HFF-Myc (cell line): ENCODE measurements around the gene RCL1.

Experiments used
- DNase-seq: peaks from one replicate; pipeline ENCODE4 v3.0.0-alpha.2; 2011; ENCODE audit warnings: low read depth; ENCODE audit errors: extremely low read depth
- H3K4me3 ChIP-seq: replicated peaks from 2 replicates; pipeline ENCODE4 v1.5.1; 2011; ENCODE audit warnings: low read depth, mild to moderate bottlenecking, control low read depth, low read length
- TF ChIP-seq, protein P1 (sequence below): IDR thresholded peaks from 2 replicates; pipeline ENCODE4 v1.5.1; 2012; ENCODE audit warnings: mild to moderate bottlenecking, low read depth, low read length, control low read depth; ENCODE audit errors: missing control alignments

RCL1 gene

DNA sequence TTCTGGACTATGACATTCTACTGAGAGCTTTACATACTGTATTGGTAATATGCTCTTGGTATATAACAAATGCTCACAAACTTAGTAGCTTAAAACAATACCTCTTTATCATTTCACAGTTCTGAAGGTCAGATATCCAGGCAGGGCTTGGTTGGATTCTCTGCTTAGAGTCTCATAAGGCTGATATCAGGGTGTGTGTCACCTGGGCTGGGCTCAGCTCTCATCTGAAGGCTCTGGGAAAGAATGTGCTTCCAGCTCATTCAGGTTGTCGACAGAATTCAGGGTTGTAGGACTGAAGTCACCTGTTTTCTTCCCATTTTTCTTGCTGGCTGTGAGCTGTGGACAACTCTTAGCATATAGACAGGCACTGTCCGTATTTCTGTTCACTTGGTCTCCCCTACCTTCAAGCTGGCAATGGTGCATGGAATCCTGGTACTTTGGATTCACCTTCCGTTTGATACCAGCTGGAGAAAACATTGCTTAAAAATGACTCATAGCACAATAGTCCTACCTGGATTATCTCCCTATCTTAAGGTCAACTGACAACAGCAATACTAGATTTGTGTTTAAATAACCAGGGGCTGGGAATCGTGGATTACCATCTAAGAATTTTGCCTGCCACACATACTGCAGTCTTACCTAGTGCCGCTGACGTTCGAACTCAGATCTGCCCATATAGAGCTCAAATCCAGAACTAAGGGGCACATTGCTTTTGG lies 69.2 kb downstream of the RCL1 start:
- no peak for DNase-seq
- TF ChIP-seq, protein P1, sequence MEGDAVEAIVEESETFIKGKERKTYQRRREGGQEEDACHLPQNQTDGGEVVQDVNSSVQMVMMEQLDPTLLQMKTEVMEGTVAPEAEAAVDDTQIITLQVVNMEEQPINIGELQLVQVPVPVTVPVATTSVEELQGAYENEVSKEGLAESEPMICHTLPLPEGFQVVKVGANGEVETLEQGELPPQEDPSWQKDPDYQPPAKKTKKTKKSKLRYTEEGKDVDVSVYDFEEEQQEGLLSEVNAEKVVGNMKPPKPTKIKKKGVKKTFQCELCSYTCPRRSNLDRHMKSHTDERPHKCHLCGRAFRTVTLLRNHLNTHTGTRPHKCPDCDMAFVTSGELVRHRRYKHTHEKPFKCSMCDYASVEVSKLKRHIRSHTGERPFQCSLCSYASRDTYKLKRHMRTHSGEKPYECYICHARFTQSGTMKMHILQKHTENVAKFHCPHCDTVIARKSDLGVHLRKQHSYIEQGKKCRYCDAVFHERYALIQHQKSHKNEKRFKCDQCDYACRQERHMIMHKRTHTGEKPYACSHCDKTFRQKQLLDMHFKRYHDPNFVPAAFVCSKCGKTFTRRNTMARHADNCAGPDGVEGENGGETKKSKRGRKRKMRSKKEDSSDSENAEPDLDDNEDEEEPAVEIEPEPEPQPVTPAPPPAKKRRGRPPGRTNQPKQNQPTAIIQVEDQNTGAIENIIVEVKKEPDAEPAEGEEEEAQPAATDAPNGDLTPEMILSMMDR, result no peak
- no peak overlapping the region for H3K4me3 ChIP-seq

DNA sequence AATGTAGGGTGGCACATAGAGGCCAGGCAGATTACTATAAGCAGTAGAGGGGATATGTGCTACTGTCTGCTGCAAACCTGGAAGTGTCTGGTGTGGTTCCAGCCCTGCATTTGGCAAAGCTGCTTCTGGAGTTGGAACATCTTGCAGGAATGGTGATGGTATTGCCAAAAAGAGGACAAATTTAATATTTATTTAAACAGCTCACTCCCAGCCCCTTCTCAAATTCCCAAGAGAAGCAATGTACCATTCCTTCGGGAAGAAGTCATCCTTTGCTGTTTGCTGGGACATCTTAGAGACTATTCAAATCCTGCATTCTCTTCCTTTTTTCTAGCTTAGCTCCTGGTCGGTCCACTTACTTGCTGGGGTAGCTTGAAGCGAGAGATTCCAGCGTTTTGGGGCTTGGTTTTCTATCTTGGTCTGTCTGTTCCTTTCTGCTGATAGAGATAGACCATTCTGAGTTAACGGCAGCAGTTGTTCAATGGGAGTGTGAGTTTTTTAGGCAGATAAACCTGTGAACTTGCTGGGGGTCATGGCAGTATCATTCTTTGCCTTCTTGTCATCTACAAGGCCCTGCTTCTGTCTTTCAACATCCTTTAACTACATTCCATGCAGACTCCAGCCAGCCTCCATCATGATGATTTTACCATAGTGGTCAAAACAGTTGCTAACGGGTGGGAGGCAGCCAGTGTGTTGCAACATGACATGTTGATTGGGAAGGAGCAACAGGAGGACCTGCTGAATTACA lies 69.9 kb downstream of the RCL1 start:
- TF ChIP-seq, protein P1, result no peak
- no peak for DNase-seq

DNA sequence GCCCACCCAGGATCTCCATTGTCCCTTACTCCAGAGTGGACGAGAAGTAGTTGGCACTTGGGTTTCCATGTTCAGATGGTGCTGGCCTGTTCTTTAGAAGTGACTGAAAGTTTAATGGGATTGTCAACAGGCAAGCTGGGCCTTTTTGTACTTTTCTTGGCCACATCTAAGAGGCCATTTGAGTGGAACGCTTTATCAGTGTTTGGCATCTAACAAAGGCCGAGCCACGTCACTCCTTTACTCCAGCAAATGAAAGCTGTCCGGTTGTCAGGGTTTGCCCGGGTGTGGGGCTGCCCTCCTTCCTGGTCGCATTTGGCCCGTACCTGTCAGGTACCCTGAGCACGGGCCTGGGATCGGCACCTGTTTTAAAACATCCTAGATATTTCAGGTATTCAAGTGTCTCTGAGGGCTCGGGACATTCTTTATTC lies 71.5 kb downstream of the RCL1 start:
- DNase-seq, result no peak
- no peak overlapping the region for H3K4me3 ChIP-seq
- TF ChIP-seq, protein P1, result no peak

More for the DNA sequence above, 69.9 kb downstream of the RCL1 start:
- no peak overlapping the region for H3K4me3 ChIP-seq

DNA sequence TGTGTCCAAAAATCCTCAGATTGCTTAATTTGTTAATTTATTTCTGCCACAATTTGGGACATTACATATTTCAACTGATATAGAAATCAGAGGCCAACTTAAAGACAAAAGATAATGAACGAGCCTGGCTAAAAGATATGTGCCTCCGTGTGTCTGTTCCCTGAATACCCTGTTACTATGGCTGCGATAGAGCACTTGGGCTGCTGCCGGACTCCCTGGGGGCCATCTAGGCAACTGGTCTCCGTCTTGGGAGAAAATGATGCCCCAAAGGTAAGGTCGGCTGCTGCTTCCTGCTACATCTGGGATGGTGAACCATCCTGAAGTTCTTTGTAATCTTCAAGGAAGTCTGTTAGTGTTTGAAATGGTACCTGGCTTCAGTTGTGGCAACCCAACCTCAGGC lies 72.0 kb downstream of the RCL1 start:
- no peak for DNase-seq

DNA sequence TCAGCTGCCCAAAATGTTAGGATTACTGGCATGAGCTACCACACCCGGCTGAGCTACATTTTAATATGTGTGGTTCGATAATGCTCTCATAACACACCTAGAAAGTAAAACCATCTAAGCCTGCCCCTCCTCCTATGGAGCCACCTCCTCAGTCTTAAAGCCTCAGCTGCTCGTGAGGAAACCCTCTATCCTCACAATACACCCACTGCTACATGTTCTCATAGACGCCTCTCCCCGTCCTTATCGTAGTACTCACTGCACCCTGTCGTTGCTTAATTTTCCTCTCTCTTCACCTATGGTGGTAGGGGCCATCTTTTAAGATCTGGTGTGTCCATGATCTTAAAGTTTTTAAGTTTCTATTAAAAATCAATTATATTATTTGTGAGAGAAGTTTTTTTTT lies 72.9 kb downstream of the RCL1 start:
- TF ChIP-seq, protein P1, result no peak
- DNase-seq, result no peak
- H3K4me3 ChIP-seq, result no peak overlapping the region

More for the DNA sequence above, 72.0 kb downstream of the RCL1 start:
- TF ChIP-seq, protein P1, result no peak
- H3K4me3 ChIP-seq, result no peak overlapping the region

DNA sequence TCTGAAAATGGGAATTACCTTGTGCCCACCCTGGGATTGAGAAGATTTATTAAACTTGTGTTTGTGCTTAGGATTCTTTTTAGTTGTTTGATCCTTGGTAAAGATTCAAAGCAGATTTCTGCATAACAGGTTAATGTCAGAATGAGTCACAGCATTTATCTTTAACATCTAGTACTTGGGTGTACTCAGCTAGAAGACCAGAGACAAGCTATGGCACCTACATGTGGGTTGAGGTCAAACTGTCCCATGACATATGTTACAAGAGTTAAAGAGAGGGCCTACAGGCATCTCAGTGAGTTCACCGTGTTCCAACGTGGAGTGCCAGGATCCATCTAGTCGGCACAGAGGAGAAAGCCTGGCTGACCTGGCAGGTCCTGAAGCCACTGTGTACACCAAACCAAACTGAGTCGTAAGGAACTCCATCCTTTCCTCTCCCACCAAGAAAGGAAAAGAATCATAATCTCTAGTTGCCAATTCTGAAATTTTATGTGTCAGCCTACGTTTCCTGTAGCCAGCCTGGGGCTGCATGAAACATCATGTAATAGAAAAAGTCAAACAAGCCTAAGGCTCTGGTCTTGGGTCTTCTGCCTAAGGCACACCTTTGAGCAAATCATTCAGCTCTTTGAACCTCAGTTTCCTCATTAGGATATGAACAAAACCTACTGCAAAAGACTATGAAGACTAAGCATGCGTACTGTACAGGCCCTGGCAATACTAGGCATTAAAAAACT lies 73.7 kb downstream of the RCL1 start:
- no peak overlapping the region for H3K4me3 ChIP-seq
- TF ChIP-seq, protein P1, result no peak
- no peak for DNase-seq
